T-helper 1 cell treated with Interleukin-12 subunit alpha and Interleukin-12 subunit beta and Interleukin-4 antibody, amounts not matched to agents 30 μg/mL and 1 μg/mL, for 36 hours (primary cell): ENCODE results near the gene COL9A3.

Experiments used
- H3K27ac Mint-ChIP-seq: one replicate; pipeline ENCODE4 v1.8.0; 2021; ENCODE audit warnings: mild to moderate bottlenecking, mixed read lengths
- H3K27me3 Mint-ChIP-seq: one replicate; pipeline ENCODE4 v1.8.0; 2021; ENCODE audit warnings: low read depth, mixed read lengths
- H3K36me3 Mint-ChIP-seq: one replicate; pipeline ENCODE4 v1.8.0; 2021; ENCODE audit warnings: low read depth, mixed read lengths
- H3K4me1 Mint-ChIP-seq: one replicate; pipeline ENCODE4 v1.8.0; 2021; ENCODE audit warnings: low read depth, mixed read lengths
- H3K4me3 Mint-ChIP-seq: one replicate; pipeline ENCODE4 v1.8.0; 2021; ENCODE audit warnings: mild to moderate bottlenecking, moderate library complexity, mixed read lengths
- H3K9me3 Mint-ChIP-seq: one replicate; pipeline ENCODE4 v1.8.0; 2021; ENCODE audit warnings: mixed read lengths

Gene COL9A3

DNA sequence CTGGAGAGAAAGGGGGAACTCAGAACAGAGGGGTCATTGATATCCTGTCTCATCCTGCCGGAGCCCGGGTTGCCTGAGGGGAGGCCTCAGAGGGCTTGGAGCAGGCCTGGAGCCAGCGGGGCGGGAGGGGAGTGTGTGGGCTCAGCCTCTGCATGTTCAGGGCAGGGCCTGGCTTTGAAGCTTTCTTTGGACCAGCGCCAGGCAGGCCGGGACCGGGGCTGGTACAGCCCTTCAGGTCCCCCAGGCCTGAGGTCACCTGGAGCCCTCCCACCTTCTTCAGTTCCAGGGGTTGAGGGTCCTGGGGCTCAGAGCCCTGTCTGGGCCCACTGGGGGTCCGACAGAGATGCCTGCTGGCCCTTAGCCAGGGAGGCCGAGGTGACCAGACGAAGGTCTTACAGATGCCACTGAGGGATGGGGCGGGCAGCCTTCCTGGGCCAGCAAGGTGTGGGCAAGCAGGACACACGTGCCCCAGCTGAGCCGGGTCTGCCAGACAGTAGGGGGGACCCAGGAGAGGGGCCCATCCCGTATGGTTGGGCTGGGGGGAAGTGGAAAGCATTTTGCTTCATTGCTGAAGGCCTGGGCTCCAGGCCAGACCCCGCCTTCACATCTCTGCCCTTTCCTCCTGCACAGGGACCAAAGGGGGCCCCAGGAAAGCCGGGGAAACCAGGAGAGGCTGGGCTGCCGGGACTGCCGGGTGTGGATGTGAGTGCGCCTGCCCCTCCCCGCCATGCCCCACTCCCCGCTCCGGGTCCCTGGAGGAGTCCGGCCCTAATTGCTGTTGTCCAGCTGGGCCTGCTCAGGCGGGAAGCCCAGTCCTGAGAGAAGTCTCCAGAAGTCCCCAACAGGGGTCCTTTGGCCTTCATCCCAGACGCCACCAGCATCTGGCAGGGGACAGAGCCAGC is 2.0 kb downstream of the COL9A3 start:
- no peak overlapping the region for H3K27ac Mint-ChIP-seq
- H3K4me3 Mint-ChIP-seq = no peak overlapping the region
- no peaks in the 10 kb centered on the region for H3K9me3 Mint-ChIP-seq
- H3K27me3 Mint-ChIP-seq = peaks cover 24% of the 10 kb centered on the region
- H3K36me3 Mint-ChIP-seq = peaks cover 2% of the 10 kb centered on the region
- H3K4me1 Mint-ChIP-seq = peaks cover 5% of the 10 kb centered on the region

DNA sequence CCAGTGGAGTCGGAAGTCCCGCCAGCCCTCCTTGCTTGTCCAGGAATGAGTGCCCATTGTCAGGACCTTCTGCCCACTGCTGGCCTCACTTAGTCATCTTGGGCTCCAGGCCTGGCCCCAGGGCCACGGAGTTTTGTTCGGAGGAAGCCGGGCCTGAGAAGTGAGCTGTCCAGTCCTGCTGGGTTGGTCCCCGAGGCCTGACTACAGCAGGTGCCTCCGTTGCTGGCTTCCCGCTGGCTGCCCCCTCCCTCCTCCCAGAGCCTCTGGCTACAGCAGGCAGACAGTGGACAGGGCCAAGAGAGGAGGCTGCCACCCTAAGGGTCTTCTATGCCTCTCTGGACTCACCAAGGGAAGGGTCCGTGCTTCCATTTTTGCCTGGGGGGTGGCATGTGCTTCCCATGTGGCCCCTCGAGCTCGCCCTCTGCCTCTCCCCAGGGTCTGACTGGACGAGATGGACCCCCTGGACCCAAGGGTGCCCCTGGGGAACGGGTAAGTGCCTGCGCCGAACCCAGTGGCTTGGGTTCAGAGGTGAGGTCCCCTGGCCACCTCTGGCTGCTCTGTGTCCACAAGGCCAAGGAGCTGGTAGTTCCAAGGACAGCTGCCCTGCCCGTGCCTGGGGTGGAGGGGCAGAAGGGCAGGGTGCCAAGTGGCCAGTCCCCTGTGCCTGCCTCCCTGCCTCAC is 2.8 kb downstream of the COL9A3 start:
- no peak overlapping the region for H3K27ac Mint-ChIP-seq
- H3K4me1 Mint-ChIP-seq = peaks cover 5% of the 10 kb centered on the region
- no peak overlapping the region for H3K4me3 Mint-ChIP-seq
- H3K27me3 Mint-ChIP-seq = peaks cover 22% of the 10 kb centered on the region
- no peaks in the 10 kb centered on the region for H3K9me3 Mint-ChIP-seq
- peaks cover 2% of the 10 kb centered on the region for H3K36me3 Mint-ChIP-seq

DNA sequence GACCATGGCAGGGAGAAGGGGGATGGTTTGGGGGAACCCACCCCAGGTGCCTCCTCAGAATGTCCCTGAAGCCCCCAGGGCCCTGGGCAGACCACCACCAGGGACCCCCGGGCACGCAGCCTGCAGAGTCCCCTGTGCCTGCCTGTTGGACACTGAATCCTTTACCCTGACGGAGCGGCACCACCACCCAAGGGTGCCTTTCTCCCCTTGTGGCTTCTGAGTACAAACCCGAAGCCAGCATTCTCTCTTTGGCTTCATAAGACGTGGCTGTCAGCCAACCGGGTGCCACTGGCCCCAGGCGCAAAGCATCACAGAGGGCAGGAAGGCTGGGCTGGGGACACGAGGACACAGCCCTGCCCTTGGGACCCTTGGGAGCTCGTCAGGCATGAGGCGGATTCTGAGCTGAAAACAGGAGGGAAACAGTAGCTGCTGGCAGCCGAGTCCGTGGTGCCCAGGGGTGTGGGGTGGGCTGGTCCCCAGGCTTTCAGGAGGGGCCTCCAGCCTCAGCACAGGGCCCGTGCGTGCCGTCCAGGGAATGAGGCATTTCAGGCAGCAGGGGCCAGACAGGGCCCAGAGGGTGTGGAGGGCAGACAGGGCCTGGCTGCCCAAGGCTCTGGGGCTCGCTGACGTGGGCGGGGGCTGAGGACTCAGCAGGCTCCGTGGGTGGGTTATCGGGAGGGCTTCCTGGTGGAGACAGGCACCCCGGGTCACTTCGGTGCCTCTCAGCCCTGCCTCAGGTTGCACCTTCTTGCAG is 3.5 kb downstream of the COL9A3 start:
- H3K9me3 Mint-ChIP-seq = no peaks in the 10 kb centered on the region
- no peaks in the 10 kb centered on the region for H3K36me3 Mint-ChIP-seq
- H3K27ac Mint-ChIP-seq = no peak overlapping the region
- H3K4me3 Mint-ChIP-seq = no peak overlapping the region
- H3K4me1 Mint-ChIP-seq = peaks cover 4% of the 10 kb centered on the region
- peaks cover 16% of the 10 kb centered on the region for H3K27me3 Mint-ChIP-seq

DNA sequence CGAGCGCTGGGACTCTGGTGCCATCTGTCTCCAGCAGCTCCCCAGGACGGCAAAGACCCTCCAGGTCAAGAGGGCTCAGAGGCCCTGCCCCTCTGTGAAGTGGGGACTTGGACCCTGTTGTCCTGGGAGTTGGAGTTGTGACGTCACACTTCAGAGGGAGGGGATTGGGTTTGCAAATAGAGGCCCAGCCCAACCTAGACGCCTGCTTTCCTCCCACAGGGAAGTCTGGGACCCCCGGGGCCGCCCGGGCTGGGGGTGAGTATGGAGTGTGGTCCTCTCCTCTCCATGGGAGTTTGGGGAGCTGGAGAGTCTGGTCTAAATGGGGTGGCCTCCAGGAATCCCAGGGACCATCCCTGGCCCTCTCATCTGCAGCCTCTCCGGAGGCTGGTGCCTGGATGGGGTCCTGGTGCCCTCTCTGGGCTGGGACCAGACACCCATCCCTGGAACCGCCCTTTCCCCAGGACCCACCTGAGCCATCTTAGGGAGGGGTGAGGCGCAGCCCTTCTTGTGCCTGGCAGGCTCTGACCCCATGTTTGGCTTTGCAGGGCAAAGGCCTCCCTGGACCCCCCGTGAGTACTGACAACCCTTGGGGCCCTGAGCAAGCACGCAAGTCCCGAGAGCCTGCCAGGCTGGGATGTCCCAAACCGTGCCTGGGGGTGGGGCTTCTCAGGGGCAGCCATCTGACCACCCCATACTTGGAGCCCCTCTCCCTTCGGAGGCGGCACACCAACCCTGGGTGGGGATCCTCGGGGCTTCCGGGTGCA is 4.3 kb downstream of the COL9A3 start:
- no peak overlapping the region for H3K4me3 Mint-ChIP-seq
- H3K36me3 Mint-ChIP-seq = no peaks in the 10 kb centered on the region
- H3K9me3 Mint-ChIP-seq = no peaks in the 10 kb centered on the region
- H3K27ac Mint-ChIP-seq = no peak overlapping the region
- peaks cover 2% of the 10 kb centered on the region for H3K4me1 Mint-ChIP-seq
- H3K27me3 Mint-ChIP-seq = peaks cover 9% of the 10 kb centered on the region

DNA sequence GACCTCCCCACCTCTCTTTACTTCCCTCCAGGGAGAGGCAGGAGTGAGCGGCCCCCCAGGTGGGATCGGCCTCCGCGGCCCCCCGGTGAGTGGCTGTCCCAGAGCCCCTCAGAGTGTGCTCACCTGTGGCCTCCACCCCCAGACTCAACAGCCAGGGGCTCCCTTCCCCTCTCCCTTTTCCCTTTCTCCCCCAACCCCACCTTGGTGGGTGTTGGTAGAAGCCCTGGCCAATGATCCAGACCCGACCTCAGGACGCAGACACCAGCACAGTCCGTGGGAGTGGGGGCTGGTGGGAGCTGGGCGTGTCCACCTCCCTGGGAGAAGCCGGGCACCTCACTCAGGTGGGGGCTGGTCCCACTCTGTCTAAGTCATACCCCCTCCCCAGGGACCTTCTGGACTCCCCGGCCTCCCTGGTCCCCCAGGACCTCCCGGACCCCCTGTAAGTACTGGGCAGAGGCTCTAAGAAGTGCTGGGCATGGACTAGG is 4.9 kb downstream of the COL9A3 start:
- H3K27me3 Mint-ChIP-seq = peaks cover 9% of the 10 kb centered on the region
- no peaks in the 10 kb centered on the region for H3K36me3 Mint-ChIP-seq
- no peak overlapping the region for H3K4me3 Mint-ChIP-seq
- no peaks in the 10 kb centered on the region for H3K9me3 Mint-ChIP-seq
- no peak overlapping the region for H3K27ac Mint-ChIP-seq
- peaks cover 2% of the 10 kb centered on the region for H3K4me1 Mint-ChIP-seq

DNA sequence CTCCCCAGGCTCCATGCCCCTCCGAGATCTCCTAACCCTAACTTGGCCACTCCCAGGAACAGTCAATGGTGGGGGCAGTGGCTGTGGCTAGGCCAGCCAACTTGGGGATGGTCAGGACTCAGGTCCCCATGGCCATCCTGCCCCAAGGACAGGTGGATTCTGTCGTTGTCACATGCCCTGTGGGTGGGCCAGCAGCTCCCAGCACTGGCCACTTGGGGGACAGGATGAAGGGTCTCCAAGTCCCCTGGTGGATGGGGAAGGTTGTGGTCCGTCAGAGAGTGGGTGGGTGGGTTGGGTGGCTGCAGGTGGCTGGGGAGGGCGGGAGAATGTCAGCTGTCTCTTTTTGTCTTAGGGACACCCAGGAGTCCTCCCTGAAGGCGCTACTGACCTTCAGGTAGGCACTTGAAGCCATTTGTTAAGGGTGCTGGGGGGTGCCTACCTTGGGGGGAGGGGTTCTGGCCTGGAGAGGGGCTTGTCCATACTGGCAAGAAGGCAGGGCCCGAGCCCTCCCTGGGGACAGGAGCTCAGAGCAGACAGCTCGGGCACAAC is 5.5 kb downstream of the COL9A3 start:
- H3K4me3 Mint-ChIP-seq = no peak overlapping the region
- no peak overlapping the region for H3K27ac Mint-ChIP-seq
- H3K27me3 Mint-ChIP-seq = peaks cover 9% of the 10 kb centered on the region
- no peaks in the 10 kb centered on the region for H3K36me3 Mint-ChIP-seq
- H3K9me3 Mint-ChIP-seq = no peaks in the 10 kb centered on the region
- H3K4me1 Mint-ChIP-seq = peaks cover 2% of the 10 kb centered on the region

DNA sequence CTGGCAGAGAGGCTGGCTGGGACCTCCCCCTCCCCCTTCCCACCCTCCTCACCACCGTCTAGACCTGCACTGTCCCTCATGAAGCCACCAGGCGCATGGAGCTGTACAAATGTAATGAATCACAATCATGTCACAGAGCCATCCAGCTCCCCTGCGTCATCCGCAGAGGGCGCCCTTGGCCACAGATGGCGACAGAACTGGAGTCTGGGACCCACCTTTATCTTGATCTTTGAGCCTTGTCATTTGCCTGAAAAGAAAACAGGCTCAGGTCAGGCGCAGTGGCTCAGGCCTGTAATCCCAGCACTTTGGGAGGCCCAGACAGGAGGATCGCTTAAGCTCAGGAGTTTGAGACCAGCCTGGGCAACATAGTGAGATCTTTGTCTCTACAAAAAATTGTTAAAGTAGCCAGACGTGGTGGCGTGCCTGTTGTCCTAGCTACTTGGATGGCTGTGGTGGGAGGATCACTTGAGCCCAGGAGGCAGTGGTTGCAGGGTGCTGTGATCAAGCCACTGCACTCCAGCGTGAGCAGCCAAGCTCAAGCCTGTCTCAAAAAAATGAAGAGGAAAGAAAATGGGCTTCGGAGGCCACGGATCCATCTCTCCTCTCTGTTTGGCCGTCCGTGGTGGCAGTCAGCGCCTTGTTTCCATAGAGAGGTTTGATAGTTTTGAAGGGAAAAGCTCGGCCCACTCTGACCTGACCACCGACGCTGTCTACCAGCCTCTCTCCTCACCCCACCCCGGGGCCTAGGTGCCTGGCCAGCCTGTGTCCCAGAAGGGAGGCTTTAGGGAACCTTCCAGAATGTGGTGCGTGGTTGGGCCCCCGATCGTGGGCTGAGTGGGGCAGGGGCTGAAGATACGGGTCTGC is 6.2 kb downstream of the COL9A3 start:
- no peaks in the 10 kb centered on the region for H3K9me3 Mint-ChIP-seq
- no peaks in the 10 kb centered on the region for H3K36me3 Mint-ChIP-seq
- no peak overlapping the region for H3K4me3 Mint-ChIP-seq
- no peak overlapping the region for H3K27ac Mint-ChIP-seq
- H3K27me3 Mint-ChIP-seq = peaks cover 6% of the 10 kb centered on the region
- H3K4me1 Mint-ChIP-seq = peaks cover 2% of the 10 kb centered on the region

DNA sequence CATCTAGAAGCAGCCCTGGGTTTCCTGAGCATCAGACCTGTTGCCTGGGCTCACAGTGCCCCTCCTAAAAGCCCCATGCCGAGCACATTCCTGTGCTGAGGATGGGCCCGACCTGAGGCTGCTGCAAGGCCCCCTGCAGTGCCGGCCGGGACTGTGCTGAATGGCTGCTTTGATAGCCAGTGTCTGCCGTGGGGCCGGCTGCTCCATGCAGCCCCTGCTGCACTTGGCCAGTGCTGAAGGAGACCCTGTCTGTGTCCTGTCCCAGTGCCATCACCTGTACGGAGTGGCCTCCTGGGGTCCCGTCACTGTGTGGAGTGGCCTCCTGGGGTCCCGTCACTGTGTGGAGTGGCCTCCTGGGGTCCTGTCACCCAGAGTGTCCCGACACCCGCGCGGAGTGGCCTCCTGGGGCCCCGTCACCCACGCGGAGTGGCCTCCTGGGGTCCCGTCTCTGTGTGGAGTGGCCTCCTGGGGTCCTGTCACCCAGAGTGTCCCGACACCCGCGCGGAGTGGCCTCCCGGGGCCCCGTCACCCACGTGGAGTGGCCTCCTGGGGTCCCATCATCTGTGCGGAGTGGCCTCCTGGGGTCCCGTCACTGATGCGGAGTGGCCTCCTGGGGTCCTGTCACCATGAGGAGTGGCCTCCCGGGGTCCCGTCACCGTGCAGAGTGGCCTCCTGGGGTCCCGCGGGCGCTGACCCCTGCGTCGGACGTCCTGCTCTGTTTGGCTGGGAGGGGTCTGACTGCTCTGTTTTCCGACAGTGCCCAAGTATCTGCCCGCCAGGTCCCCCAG is 7.0 kb downstream of the COL9A3 start:
- Mint-ChIP-seq H3K27ac (no peak overlapping the region), H3K36me3 (no peaks in the 10 kb centered on the region), H3K9me3 (no peaks in the 10 kb centered on the region), H3K27me3 (no peaks in the 10 kb centered on the region), H3K4me3 (no peak overlapping the region), H3K4me1 (peaks cover 2% of the 10 kb centered on the region)

DNA sequence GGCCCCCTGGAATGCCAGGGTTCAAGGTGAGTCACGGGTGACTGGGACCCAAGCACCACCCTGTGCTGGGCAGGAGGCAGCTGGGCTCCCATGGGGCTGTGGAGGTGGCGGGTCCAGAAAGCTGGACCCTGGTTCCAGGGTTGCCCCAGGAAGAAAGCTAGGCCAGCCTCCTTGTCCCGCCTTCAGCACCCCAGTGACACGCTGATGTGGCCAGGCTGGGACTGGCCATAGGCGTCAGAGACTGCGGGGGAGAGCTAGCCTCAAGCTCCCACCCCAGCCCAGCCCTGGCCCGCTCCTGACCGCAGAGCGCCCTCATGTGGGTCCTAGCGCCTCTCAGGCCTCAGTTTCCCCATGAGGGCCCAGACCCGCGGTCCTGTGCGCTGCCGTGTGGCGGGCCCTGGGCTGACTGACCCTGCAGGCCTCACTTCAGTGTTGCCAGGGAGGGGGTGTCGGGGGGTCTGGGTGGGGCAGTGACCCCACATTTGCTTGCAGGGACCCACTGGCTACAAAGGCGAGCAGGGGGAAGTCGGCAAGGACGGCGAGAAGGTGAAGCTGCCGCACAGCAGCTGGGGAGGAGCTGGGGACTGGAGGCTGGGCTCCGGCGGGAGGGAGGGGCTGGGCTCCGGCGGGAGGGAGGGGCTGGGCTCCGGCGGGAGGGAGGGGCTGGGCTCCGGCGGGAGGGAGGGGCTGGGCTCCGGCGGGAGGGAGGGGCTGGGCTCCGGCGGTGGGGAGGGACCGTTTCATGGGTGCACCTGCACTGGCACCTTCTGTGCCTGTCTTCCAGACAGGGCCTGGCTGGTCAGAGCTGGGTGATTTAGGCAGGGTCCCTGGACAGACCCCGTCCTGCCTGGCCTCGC is 7.9 kb downstream of the COL9A3 start:
- H3K4me3 Mint-ChIP-seq = no peak overlapping the region
- H3K9me3 Mint-ChIP-seq = no peaks in the 10 kb centered on the region
- peaks cover 2% of the 10 kb centered on the region for H3K4me1 Mint-ChIP-seq
- H3K36me3 Mint-ChIP-seq = no peaks in the 10 kb centered on the region
- no peak overlapping the region for H3K27ac Mint-ChIP-seq
- H3K27me3 Mint-ChIP-seq = no peaks in the 10 kb centered on the region

DNA sequence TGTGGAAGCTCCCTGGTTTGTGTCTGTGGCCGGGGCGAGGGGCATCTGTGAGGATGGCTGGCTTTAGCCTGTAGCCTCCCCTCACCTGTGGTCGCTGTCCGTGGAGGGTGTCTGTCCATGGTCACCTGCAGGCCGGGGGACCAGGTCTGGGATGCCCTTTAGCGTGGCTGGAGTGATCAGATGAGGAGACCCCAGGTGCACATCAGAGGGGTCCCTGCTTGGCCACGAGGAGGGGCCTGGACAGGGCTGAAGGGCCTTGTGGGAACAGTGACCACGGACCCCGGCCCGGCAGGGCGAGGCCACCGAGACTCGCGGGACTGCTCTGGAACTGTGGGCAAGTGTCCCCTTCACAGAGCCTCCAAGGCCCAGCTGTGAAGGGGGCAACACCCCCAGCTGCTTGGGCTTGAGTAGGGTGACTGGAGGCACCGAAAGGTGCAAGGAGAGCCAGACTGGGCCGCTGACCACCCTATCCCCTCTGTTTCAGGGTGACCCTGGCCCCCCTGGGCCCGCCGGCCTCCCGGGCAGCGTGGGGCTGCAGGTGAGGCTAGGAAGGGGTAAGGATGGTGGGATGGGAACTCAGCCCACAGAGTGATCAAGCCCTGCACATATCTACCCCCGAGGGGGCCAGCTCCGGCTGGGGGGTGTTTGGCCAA is 8.6 kb downstream of the COL9A3 start:
- H3K27me3 Mint-ChIP-seq = no peaks in the 10 kb centered on the region
- H3K4me1 Mint-ChIP-seq = peaks cover 2% of the 10 kb centered on the region
- H3K4me3 Mint-ChIP-seq = no peak overlapping the region
- H3K9me3 Mint-ChIP-seq = no peaks in the 10 kb centered on the region
- no peak overlapping the region for H3K27ac Mint-ChIP-seq
- no peaks in the 10 kb centered on the region for H3K36me3 Mint-ChIP-seq

DNA sequence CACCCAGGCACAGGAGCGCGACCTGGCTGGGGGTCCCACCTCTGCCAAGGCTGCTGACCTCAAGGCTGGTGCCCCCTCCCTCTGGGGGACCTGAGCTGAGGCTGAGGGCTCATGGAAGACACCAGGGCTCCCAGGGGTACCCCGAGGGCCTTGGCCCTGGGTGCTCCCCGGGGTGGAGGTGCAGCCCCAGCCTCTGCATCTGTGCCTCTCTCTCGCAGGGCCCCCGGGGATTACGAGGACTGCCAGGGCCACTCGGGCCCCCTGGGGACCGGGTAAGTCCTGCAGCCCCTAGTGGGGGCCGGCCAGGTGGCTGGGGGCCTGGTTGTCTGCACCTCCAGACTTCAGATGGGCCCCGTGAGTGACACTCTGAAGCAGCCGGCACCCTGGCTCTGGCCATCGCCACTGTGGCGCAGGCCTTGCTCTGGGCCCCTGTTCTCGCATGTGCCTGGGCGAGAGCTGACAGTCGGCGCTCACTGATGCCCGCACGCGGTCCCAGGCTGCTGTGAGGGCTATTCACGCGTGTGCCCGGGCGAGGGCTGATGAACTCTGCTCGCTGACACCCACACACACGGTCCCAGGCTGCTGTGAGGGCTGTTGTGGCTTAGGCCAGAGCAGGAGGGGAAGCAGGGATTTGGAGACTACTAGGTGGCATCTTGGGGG is 9.3 kb downstream of the COL9A3 start:
- Mint-ChIP-seq H3K27ac (no peak overlapping the region), H3K4me1 (peaks cover 2% of the 10 kb centered on the region), H3K9me3 (no peaks in the 10 kb centered on the region), H3K4me3 (no peak overlapping the region), H3K36me3 (no peaks in the 10 kb centered on the region), H3K27me3 (no peaks in the 10 kb centered on the region)
